Activated CD8-positive, alpha-beta memory T cell treated with anti-CD3 and anti-CD28 coated beads, Interleukin-2, amount 50 U/mL, for 24 hours (primary cell): ENCODE results near the gene ZYG11B.
"Not testable (repeated sequence)": the region's sequence is repeated elsewhere in the genome, so short reads cannot be mapped to it uniquely, and the experiment has no call there.

ENCODE experiments used
- DNase-seq: peaks from one replicate; pipeline ENCODE4 v3.0.0-alpha.2; 2020; ENCODE audit errors: extremely low read depth

The ZYG11B gene

DNA sequence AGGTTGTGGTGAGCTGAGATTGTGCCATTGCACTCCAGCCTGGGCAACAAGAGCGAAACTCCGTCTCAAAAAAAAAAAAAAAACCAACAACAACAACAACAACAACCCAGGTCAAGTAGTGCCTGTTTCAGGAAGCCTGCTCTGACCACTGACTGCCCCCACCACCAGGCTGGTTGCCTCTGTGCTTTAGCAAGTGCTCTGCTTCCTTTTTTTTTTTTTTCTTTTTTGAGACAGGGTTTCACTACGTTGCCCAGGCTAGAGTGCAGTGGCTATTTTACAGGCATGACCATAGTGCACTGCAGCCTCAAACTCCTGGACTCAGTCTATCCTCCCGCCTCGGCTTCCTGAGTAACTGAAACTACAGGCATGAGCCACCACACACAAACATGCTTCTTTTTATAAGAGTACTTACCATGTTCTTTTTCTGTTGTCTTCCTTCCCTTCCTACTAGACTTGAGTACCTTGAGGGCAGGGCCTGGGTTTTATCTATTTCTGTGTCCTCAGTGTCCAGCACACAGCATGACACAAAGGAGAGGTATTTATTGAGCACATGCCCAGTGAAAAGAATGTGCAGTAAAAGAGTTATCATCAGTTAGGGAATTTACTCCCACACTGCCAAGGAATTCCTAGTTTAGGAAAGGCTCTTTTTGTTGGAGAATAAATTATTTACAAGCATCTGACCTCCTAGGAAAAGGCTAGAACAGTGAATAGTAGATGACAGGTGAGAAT, 18.2 kb upstream of the ZYG11B start:
- no peak for DNase-seq

DNA sequence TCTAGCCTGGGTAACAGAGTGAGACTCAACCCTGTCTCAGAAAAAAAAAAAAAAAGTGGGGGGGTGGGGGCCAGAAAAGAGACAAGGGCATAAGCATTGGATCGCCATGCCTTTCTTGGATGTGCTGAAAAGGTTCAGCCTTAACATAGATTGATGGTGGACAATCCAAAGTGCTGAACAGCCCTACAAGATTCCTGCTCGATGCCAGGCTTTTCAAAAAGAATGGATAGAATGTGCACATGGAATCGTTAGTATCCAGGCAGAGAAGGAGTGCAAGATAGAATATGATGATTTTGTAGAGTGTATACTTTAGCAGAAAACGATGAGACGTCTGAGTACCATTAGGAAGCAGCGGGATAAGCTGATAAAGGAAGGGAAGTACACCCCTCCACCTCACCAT, 17.2 kb upstream of the ZYG11B start:
- DNase-seq = no peak

DNA sequence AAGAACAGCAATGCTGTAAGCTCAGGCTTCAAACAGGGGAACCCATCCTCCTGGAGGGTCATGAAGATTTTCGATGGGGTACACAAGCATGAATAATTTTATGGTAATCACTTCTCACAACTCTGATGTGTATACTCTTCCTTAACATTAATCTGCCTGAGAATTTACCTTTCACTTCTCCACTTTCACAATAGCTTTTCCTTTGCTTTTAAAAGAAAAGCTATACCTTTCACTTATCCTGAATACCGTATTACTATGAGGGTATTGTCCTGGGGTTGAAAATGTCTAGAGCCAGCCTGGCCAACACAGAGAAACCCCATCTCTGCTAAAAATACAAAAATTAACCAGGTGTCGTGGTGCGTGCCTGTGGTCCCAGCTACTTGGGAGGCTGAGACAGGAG, 12.7 kb upstream of the ZYG11B start:
- DNase-seq = no peak

DNA sequence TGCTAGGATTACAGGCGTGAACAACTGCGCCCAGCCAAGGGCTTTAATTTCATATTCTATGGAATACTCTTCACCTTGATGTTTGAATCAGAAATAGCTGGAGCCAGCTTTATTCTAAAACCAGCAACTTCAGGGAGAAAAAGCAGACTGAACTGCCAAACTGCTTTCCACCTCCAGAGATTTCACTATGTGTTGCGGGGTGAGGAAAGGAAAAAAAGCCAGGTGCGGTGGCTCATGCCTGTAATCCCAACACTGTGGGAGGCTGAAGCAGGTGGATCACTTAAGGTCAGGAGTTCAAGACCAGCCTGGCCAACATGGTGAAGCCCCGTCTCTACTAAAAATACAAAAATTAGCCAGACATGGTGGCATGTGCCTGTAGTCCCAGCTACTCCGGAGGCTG, 11.0 kb upstream of the ZYG11B start:
- not testable (repeated sequence) for DNase-seq

DNA sequence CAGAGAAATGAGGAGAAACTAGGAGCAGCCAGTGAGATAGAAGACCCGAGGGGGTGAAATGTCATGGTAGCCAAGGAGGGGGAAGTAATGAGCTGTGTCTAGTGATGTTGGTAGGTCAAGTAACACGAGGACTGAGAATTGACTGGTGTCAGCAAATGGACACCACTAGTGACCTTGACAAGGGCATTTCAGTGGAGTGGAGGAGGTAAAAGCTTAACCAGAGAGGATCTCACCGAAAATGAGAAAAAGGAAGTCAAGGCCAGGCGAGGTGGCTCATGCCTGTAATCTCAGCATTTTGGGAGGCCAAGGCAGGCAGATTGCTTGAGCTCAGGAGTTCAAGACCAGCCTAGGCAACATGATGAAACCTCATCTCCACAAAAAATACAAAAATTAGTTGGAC, 3.0 kb upstream of the ZYG11B start:
- DNase-seq = no peak

DNA sequence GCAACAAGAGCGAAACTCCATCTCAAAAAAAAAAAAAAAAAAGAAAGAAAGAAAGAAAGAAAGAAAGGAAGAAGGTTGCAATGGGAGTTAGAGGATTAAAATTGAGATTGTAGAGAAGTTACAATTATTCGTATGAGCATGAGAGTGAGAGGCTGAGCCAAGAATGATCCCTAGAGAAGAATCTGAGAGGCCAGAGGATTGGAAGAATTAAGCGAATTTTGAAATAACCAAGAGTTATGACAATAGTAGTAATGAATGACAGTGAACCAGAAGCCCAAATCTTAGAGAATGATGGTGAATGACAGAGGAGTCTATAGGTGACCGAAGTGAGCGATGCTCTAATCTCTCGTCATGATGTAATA, 369 bp upstream of the ZYG11B start:
- no peak for DNase-seq

DNA sequence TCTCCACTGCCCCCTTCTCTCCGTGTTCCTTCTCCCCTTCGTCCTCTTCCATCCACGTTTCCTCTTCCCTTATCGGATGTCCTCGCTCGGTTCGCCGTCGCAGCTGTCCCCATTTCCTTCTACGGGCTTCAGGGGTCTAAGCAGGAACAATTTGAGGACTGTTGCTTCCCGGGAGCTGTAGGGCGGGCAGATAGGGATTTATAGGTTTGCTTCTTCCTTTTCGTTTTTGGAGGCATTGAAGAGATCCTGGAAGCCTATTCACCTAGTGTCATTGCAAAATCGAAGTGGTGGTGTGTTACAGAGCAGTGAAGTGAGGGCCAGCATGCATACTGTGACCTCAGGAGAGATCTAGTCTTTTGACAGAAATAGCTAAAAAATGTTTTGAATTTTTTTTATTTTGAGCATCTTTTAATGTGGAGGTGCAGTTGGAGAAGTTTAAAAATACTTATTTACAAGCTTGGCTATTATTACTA, 897 bp downstream of the ZYG11B start:
- no peak for DNase-seq

DNA sequence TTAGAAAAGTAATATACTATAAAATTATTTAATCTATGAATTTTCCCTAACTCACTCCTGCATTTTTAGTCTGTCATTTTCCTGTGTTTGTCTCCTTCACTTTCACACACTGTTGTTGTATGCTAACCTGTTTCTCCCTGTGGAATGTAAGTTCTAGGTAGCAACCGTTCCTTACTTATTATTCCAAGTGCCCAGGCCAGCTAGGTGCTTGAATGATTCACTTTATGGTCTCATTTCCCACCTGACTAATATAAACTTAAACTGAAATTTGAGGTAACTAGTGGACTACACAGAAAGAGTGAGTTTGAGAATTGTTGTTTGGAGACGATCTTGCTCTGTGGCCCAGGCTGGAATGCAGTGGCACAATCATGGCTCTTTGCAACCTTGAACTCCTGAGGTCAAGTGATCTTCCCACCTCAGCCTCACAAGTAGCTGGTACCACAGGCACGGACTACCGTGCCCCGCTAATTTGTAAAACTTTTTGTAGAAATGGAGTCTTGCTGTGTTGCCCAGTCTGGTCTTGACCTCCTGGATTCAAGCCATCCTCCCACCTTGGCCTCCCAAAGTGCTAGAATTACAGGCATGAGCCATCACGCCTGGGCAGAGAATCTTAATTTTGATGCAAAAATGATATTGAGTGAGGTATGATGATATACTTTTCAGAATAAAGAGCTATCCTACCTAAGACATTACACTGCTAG, 1.9 kb downstream of the ZYG11B start:
- DNase-seq = no peak

DNA sequence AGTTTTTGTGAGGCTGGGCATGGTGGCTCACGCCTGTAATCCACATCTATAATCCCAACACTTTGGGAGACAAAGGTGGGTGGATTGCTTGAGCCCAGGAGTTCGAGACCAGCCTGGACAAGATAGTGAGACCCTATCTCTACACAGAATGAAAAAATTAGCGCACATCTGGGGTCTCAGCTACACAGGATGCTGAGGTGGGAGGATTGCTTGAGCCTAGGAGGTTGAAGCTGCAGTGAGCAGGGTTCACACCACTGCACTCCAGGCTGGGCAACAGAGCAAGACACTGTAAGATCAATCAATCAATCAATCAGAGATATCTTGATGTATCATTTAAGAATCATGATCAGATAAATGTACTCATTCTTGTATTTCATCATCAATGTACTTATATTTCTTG, 7.1 kb downstream of the ZYG11B start:
- no peak for DNase-seq

DNA sequence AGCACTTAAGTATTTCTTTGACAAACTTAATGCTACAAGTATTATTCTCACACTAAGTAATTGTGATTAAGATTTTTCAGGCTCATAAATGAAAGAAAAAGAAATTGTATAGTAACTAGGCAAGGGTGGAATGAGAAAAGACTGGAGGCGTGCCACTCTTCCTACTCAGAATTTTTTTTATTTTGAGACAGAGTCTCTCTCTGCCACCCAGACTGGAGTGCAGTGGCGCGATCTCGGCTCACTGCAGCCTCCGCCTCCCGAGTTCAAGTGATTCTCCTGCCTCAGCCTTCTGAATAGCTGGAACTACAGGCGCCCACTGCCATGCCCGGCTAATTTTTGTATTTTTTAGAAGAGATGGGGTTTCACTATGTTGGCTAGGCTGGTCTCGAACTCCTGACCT, 9.1 kb downstream of the ZYG11B start:
- DNase-seq = not testable (repeated sequence)

DNA sequence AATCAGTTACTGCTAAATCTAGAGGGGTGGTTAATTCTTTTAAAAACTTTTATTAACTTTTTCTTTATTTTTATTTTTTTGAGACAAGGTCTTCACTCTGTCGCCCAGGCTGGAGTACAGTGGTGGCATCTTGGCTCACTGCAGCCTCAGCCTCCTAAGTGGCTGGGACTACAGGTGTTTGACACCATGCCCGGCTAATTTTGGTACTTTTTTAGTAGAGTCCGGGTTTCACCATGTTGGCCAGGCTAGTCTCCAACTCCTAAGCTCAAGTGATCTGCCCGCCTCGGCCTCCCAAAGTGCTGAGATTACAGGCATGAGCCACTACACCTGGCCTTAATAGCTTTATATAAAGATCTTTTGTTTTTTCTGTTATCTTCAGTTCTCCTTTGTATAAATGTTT, 11.9 kb downstream of the ZYG11B start:
- no peak for DNase-seq

DNA sequence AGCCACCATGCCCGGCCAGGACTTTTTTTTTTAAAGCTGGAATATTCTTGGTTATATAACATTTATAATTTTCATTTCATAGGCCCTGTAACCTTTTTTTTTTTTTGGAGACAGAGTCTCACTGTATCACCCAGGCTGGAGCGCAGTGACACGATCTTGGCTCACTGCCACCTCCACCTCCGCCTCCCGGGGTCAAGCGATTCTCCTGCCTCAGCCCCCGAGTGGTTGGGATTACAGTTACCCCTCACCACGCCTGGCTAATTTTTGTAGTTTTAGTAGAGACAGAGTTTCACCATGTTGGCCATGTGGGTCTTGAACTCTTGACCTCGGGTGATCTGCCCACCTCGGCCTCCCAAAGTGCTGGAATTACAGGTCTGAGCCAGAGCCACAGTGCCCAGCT, 12.6 kb downstream of the ZYG11B start:
- no peak for DNase-seq

DNA sequence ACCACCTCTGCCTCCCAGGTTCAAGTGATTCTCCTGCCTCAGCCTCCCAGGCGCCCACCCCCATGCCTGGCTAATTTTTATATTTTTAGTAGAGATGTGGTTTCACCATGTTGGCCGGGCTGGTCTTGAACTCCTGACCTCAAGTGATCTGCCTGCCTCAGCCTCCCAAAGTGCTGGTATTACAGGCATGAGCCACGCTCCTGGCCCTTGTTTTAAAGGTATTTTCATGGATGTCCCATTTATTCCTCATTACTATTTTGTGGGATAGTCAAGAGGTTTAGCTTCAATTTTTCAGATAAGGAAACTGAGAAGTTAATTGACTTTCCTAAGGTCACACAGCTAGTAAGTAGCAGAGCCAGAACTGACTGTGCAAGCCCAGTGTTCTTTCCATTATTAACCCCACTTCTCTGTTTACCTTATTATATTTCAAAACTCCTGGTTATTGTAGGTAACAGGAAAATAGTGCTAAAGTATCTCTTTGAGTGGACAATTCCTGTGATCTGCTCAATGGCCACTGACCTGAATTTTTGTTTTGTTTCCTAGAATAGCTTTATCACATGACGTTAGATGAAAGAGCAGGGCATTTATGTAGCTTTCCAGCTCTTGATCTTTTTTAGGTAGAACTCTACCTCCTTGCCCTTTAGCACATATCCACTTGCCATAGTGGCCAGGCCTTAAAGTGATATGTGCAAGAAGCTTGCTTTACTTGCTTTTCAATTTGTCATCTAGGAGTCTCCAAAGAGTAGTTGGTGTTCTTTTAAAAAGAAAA, 13.6 kb downstream of the ZYG11B start:
- DNase-seq = no peak

DNA sequence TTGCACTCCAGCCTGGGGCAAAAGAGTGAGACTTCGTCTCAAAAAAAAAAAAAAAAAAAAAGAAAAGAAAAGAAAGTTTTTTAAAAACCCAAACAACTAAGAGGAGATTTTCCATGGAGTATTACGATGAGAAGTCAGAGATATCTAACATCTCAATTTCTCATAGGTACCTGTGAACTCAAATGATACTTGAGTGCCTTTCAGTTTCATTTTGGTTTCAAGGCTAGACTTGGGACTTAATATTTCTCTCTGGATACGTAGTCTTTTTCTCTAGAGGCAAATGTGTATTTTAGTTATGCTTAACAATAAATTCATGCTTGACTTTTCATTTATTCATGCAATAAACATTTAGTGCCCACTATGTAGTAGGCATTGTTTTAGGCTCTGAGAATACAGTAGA, 15.0 kb downstream of the ZYG11B start:
- DNase-seq = no peak

DNA sequence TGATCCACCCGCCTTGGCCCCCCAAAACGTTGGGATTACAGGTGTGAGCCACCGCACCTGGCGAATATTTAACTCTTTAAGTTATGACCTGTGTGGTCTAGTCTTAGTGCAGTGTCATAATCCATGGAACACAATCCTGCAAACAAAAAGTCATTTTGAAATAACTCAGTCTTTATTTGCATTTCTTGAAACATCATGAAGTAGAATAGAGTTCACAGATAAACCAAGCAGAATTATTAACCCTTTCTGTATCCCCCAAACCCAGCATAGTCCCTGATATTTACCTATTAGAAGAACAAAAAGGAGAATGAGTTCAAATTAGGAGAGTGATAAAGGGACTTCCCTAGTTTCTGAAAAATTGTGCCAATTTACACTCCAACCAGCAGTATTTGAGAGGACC, 19.9 kb downstream of the ZYG11B start:
- DNase-seq = no peak

DNA sequence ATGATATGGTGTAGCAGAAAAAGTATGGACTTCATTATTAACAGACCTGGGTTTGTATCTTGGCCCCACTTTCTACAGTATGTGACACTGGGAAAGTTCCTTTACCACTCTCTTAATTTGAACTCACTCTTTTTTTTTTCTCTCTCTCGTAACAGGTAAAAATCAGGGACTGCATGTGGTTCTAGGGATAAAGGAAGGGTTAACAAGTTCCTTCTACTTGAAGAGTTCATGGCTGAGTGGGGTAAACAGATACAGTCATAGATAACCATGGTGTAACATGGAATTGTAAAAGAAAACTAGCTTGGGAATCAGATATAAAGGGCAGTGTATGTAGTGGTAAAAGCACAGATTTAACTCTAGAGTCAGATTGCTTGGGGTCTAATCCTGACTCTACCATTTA, 21.2 kb downstream of the ZYG11B start:
- no peak for DNase-seq

DNA sequence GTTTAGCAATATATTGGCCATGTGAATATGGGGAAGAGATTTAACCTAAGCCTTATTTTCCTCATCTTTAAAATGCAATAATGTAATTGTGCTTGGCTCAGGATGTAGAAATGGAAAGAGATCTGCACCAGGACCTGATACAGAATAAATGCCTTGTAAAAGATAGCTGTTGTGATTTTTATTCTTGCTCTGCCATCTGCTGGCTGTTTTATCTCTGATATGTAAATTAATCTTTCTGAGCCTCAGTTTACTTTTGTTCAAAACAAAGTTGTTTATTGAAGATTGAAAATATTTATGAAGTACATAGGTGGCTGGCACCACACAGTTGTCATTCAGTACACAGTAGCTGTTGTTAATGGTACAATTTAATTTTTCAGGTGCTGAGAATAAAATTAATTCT, 21.9 kb downstream of the ZYG11B start:
- DNase-seq = no peak

DNA sequence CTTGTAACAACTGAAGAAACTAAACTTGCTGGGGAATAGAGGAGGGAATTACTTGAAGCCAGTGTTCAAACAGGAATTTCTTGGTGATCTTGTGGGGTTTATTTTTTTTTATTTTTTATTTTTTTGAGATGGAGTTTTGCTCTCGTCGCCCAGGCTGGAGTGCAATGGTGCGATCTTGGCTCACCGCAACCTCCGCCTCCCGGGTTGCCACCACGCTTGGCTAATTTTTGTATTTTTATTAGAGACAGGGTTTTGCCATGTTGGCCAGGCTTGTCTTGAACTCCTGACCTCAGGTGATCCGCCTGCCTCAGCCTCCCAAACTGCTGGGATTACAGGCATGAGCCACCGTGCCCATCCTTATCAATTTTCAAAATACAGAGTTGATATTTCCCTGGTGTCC, 23.2 kb downstream of the ZYG11B start:
- not testable (repeated sequence) for DNase-seq

DNA sequence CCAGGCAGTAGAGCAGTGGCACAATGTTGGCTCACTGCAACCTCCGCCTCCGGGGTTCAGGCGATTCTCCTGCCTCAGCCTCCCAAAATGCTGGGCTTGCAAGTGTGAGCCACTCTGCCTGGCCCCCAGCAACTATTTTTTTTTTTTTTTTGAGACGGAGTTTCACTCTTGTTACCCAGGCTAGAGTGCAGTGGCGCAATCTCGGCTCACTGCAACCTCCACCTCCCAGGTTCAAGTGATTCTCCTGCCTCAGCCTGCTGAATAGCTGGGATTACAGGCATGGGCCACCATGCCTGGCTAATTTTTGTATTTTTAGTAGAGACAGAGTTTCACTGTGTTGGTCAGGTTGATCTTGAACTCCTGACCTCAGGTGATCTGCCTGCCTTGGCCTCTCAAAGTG, 23.9 kb downstream of the ZYG11B start:
- DNase-seq = not testable (repeated sequence)

DNA sequence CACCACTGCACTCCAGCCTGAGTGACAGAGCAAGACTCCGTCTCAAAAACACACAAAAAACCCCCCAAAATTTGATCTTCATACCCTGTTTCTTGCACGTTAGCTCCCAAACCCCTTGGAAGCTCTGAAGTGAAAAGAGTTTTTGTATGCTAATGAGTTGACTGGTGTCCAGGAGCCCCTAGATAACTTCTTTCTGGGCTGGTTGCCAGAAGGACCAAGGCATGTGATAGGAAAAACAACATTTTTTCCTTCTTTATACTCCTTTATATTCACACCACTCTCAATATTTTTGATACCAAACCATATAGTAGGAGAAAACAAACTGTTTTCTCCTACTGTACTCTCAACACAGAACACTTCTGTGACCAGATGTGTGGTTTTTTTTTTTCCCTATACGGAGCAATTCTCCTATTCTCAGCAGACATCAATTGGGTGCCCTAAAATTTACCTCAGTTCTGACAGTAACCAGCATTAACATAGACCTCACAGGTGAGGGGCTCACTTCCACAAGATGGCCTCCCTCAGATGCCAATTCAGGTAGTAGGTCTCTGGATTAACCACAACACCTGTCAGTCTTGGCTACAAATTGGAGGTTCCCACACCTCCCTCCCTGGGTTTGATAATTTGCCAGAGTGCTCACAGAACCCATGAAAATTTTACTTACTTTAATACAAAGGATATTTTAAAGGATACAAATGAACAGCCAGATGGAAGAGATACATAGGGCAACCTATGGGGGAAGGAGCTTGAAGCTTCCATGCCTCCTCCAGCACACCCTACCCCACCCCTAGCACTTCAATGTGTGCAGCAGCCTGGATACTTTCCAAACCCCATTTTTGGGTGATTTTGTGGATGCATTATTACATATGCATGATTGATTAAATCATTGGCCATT, 25.6 kb downstream of the ZYG11B start:
- DNase-seq = no peak

DNA sequence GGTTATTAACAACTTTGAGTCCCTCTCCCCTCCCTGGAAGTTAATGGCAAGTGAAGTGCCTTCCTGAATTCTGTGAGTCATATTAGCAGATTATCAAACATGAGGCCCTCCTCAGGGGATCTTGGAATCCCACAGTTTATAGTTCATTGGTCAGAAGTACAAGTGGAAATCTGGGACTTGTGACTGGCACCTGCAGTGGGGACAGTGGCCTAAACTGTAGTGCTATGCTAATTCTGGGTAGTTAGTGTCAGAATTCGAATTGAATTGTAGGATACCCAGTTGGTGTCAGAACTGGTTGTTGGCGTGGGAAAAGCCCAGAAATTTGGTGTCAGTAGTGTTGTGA, 26.2 kb downstream of the ZYG11B start:
- DNase-seq = no peak

DNA sequence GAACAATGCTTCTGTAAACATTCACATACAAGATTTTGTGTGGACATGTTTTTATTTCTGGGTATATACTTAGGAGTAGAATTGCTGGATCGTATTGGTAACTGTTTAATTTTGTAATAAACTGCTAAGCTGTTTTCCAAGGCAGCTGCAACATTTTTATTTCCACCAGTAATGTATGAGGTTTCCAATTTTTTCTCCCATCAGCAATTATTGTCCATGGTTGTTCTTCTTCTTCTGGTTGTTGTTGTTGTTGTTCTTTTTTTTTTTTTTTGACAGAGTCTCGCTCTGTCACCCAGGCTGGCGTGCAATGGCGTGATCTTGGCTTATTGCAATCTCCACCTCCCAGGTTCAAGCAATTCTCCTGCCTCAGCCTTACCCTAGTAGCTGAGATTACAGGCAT, 26.9 kb downstream of the ZYG11B start:
- no peak for DNase-seq
